Fibroblast of lung (primary cell): ENCODE measurements around the gene LRG1.

Experiments used
- EZH2 ChIP-seq: IDR thresholded peaks from 2 replicates; pipeline ENCODE4 v1.5.1; 2012; ENCODE audit warnings: low read length, control low read depth, mild to moderate bottlenecking; ENCODE audit errors: missing control alignments
- TF ChIP-seq, protein P1 (sequence below), 2 donors: IDR thresholded peaks in 1 of 2; conservative IDR thresholded peaks in 1 of 2; 1 replicate in 1 of 2; 2 replicates in 1 of 2; pipeline ENCODE4 v1.5.1; 2011 to 2012; ENCODE audit warnings: low read length in 2 of 2, control low read depth in 1 of 2, inconsistent platforms in 1 of 2, low read depth in 1 of 2, mild to moderate bottlenecking in 1 of 2

DNA sequence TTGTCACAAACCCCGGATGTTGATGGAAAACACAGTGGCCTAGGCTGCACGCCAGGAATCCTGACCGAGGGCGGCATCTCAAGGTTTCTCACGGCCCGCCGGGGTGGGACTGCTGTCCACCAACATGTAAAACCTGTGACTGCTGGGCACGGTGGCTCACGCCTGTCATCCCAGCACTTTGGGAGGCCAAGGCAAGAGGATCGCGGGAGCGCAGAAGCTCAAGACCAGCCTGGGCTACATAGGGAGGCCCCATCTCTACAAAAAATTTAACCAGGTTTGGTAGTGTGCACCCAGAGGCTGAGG lies 32.7 kb downstream of the LRG1 start:
- TF ChIP-seq, protein P1, sequence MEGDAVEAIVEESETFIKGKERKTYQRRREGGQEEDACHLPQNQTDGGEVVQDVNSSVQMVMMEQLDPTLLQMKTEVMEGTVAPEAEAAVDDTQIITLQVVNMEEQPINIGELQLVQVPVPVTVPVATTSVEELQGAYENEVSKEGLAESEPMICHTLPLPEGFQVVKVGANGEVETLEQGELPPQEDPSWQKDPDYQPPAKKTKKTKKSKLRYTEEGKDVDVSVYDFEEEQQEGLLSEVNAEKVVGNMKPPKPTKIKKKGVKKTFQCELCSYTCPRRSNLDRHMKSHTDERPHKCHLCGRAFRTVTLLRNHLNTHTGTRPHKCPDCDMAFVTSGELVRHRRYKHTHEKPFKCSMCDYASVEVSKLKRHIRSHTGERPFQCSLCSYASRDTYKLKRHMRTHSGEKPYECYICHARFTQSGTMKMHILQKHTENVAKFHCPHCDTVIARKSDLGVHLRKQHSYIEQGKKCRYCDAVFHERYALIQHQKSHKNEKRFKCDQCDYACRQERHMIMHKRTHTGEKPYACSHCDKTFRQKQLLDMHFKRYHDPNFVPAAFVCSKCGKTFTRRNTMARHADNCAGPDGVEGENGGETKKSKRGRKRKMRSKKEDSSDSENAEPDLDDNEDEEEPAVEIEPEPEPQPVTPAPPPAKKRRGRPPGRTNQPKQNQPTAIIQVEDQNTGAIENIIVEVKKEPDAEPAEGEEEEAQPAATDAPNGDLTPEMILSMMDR (conservative IDR thresholded peaks at IDR 0.05 in 1 of 2, IDR thresholded peaks at IDR 0.05 in 1 of 2; ENCODE audit: low read depth in 1 of 2, low read length in 2 of 2): no peak
- no peak for TF ChIP-seq EZH2
